B cell (primary cell): ENCODE results near the gene STOML1.

Source experiments
- EZH2 ChIP-seq: IDR thresholded peaks from 2 replicates; pipeline ENCODE4 v1.6.1; 2012; ENCODE audit warnings: borderline replicate concordance, low read depth, mild to moderate bottlenecking, moderate library complexity, low read length; ENCODE audit not compliant: insufficient read depth, poor library complexity, severe bottlenecking
- TF ChIP-seq, protein P1 (sequence below): fragments of 200-600 bp; IDR thresholded peaks from one replicate; pipeline ENCODE4 v1.8.0; 2022; ENCODE audit warnings: antibody characterized with exemption, mild to moderate bottlenecking

DNA sequence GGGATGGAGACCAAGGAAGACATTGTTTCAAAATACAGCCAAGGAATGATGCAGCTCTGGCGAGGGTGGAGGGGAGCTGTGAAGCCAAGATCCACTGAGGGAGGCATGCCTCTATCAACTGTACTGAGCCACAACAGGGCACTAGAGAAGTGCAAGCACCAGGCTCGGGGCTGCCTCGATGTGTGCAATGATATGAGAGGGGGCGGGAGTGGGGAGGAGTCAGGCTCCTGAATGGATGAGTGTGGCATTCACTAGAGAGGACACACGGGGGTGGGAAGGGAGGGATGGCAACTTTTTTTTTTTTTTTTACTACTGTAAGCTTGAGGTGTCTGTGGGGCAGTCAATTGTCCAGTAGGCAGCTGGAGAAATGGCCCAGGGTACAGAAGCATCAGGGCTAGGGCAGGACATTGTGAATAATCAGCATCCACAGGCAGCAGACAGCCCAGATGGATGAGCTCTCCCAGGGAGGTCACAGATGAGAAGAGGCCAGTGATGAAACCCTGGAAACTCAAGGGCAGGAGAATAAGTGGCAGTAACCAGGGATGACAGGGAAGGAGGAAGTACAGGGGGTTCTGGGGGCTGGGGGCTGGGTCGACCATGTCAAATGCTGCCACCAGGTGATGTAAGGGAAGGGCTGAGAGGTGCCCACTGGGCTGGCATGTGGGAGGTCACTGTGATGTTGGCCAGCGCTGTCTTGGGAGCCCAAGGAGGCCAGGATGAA lies 5.9 kb downstream of the STOML1 start:
- TF ChIP-seq, protein P1, sequence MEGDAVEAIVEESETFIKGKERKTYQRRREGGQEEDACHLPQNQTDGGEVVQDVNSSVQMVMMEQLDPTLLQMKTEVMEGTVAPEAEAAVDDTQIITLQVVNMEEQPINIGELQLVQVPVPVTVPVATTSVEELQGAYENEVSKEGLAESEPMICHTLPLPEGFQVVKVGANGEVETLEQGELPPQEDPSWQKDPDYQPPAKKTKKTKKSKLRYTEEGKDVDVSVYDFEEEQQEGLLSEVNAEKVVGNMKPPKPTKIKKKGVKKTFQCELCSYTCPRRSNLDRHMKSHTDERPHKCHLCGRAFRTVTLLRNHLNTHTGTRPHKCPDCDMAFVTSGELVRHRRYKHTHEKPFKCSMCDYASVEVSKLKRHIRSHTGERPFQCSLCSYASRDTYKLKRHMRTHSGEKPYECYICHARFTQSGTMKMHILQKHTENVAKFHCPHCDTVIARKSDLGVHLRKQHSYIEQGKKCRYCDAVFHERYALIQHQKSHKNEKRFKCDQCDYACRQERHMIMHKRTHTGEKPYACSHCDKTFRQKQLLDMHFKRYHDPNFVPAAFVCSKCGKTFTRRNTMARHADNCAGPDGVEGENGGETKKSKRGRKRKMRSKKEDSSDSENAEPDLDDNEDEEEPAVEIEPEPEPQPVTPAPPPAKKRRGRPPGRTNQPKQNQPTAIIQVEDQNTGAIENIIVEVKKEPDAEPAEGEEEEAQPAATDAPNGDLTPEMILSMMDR, result no peak
- TF ChIP-seq EZH2, result no peak
